Fibroblast of villous mesenchyme (primary cell): Measurements from ENCODE around the gene MAS1. TPM values are rescaled to one million over a fixed set of nuclear protein-coding genes. Genes with fewer than 3 reads are reported as not detected.
"Not testable (repeated sequence)": the region's sequence is repeated elsewhere in the genome, so short reads cannot be mapped to it uniquely, and the experiment has no call there.

Source experiments
- DNase-seq: peaks from one replicate; pipeline ENCODE4 v3.0.0-alpha.2; 2010; ENCODE audit warnings: low read depth
- H3K4me3 ChIP-seq: 2 replicates; pipeline ENCODE4 v1.5.1; 2011; ENCODE audit warnings: low read depth, mild to moderate bottlenecking, low read length
- total RNA-seq: library from RNA; depleted of rRNA; stranded (reverse); fragments of >200 nt; gene quantifications from 2 replicates; pipeline ENCODE4 v1.2.3, GENCODE V29; 2012
- TF ChIP-seq, protein P1 (sequence below): IDR thresholded peaks from 2 replicates; pipeline ENCODE4 v1.5.1; 2012; ENCODE audit warnings: low read depth, mild to moderate bottlenecking, low read length; ENCODE audit not compliant: insufficient read depth

Gene MAS1
- total RNA-seq: not detected in 2 replicates

DNA sequence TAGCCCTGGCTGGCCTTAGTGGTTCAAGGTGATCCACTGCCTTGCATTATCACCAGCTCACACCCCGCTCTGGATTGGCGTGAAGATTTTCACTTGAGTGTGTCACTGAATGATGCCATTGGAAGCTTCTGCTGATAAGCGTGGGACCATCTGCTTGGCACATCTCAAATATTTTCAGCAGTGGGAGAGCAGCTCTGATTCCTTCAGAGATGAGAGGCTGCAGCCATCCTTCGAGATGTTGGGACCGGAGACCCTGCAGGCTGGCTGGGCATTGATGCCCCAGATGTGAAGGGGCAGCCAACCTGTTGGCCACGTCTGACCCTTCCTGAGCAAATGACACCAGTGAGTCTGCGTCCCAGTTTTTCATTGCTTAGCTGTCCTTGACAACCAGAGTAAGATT, at the start of gene MAS1:
MAS1 (plus strand) TSS at position 197 of the 400 bp plus-strand sequence. CDS start 15,968 bp downstream, outside the sequence.
- H3K4me3 ChIP-seq: no peak within 1 kb of the TSS
- DNase-seq: no peak
- TF ChIP-seq, protein P1, sequence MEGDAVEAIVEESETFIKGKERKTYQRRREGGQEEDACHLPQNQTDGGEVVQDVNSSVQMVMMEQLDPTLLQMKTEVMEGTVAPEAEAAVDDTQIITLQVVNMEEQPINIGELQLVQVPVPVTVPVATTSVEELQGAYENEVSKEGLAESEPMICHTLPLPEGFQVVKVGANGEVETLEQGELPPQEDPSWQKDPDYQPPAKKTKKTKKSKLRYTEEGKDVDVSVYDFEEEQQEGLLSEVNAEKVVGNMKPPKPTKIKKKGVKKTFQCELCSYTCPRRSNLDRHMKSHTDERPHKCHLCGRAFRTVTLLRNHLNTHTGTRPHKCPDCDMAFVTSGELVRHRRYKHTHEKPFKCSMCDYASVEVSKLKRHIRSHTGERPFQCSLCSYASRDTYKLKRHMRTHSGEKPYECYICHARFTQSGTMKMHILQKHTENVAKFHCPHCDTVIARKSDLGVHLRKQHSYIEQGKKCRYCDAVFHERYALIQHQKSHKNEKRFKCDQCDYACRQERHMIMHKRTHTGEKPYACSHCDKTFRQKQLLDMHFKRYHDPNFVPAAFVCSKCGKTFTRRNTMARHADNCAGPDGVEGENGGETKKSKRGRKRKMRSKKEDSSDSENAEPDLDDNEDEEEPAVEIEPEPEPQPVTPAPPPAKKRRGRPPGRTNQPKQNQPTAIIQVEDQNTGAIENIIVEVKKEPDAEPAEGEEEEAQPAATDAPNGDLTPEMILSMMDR: no peak

DNA sequence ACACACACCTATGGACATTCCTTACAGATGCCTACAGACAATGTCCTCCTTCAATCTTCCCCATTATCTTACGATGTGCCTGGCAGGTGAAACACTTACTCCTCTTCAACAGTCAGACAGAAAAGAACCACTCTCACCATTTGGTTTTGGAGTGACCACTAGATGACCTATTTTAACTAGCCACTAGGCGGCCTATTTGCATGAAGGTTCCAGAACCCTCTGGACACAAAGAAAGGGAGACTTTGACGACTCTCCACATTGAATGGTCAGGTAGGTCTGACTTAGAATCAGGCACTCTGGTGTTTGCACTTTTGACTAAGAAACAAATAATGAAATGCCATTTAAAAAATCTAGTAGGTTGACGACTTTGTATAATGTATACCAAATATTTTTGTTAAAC, 48.8 kb upstream of the MAS1 start:
- DNase-seq: no peak
- no peak overlapping the region for H3K4me3 ChIP-seq
- TF ChIP-seq, protein P1: peak; percentile 48

DNA sequence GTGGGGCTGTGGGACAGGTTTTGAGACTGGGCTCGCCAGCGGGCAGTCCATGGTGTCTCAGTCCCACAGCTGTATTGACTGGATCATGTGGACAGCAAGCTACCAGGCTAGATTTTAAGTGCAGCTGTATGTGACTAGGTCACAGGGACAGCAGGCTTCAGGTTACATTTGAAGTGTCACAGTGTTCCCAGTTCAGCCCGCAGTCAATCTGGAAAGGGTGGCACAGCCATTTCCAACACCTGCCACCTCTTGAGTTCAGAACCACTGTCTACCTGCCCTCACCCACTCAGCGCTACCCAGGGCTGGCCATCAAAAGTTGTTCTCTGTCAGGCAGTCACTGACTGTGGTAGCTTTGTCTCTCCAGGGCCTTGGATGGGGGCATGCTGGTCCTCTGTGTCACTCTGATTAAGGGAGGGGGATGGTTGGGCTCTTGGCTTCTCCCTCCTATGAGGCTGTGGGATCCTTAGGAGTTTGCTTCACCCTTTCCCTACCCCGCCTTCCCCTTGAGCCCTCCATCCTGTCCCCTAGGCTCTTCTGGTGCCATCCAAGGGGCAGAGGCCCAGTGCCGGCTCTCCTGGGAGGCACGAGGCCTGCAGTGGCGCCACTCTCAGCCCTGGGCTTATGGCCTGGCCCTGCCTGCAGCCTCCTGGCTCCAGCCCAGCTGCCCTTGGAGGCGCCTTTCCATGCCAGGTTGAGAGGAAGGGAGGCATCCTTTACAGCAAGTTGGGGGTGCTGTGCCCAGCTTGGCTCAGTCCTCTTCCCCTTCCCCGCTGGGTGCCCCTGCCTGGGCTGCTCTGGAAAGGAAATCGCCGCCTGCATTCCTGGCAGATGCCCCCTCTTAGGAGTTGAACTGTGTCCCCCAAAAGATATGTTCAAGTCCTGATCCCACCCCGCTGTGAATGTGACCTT, 45.8 kb upstream of the MAS1 start:
- TF ChIP-seq, protein P1: no peak
- no peak overlapping the region for H3K4me3 ChIP-seq
- DNase-seq: no peak

DNA sequence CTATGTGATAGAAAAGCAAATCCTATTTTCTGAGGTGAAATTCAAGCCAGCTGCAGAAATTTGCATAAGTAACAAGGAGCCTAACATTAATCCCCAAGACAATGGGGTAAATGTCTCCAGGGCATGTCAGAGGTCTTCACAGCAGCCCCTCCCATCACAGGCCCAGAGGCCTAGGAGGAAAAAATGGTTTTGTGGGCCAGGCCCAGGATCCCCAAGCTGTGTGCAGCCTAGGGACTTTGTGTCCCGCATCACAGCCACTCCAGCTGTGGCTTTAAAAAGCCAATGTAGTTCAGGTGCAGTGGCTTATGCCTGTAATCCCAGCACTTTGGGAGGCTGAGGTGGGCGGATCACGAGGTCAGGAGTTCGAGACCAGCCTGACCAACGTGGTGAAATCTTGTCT, 42.2 kb upstream of the MAS1 start:
- not testable (repeated sequence) for H3K4me3 ChIP-seq, DNase-seq

DNA sequence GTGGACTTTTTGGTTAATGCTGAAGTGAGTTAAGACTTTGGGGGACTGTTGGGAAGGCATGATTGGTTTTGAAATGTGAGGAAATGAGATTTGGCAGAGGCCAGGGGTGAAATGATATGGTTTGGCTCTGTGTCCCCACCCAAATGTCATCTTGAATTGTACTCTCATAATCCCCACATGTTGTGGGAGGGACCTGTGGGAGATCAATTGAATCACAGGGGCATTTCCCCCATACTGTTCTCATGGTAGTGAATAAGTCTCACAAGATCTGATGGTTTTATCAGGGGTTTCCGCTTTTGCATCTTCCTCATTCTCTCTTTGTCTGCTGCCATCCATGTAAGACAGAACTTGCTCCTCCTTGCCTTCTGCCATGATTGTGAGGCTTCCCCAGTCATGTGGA, 40.9 kb upstream of the MAS1 start:
- not testable (repeated sequence) for DNase-seq, H3K4me3 ChIP-seq

DNA sequence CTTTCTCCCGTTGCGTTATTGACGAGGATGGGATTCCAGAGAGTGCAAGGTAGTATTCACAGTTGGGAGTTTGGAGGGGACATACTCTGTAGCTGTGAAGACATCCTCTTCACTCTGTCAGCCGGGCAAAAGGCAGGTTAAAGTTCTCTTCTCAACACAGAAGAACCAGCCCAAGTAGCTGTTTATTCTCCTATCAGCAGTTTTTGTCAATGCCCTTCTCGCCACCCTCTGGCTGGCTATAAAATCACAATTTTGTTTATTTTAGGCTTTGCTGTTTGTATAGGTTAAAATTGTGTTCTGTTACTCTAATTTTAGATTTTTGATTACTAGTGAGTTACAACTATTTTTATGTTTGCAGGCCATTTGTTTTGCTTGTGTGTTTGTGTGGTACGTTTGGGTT, 37.9 kb upstream of the MAS1 start:
- peak; percentile 8 for DNase-seq
- TF ChIP-seq, protein P1: peak; percentile 29
- no peak overlapping the region for H3K4me3 ChIP-seq

DNA sequence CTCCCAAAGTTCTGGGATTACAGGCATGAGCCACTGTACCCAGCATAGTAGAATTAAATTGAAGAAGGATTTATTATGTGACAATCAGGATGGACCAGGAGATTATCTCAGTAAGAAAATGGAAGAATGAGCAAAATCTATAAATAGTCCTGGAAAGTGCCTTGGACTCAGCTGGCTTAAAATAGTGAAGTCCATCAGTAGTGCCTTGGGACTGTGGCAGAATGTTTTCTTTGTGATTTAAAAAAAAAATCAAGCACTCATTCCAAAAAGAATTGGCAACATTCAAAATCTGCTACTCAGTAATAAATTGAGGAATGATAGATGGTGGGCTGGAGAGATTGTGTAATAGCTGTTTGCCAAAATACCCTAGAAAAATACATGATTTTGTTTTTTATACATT, 37.0 kb upstream of the MAS1 start:
- no peak for DNase-seq
- TF ChIP-seq, protein P1: no peak
- H3K4me3 ChIP-seq: no peak overlapping the region

DNA sequence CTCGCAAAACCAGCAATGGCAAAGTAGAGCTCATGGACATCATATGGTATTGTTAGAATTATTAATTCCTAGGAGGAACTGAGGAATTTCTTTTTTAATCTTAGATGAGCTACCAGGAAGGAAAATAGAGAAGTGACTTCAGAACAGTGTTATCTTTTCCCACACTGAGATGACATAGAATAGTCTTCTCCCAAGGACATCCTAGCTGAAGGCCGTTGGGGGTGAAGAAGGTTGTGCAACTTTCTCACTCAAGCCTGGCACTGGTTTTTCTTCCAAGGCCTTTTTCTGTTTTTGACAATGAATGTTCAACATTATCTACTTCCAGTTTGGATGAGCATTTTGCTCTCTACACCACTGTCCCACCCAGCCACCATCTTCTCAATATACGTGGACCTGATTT, 35.8 kb upstream of the MAS1 start:
- TF ChIP-seq, protein P1: no peak
- H3K4me3 ChIP-seq: no peak overlapping the region
- no peak for DNase-seq
